AG08395 (cell line): ENCODE measurements around the gene DBX2.
"Not testable (repeated sequence)": the region's sequence is repeated elsewhere in the genome, so short reads cannot be mapped to it uniquely, and the experiment has no call there.

Source experiments
- DNase-seq: peaks from one replicate; pipeline ENCODE4 v3.0.0; 2012; ENCODE audit warnings: mixed read lengths, low spot score

DBX2 gene

DNA sequence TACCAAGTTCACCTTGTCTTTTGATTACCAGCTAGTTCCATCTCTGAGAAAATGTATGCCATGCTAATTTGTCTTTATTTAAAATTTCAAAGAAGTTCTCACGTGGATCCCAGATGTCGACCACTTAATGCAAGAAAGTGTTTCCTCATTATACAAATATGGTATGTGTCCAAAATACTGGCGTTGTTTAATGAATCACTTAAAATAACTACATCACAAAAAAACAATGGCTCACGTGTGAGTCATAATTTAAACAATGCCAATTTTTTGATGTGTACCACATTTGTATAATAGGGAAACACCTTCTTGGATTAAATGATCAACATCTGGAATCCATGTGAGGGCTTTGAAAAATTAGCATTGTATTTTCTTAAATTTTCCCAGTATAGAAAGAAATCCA lies 40.8 kb downstream of the DBX2 start:
- DNase-seq = no peak

DNA sequence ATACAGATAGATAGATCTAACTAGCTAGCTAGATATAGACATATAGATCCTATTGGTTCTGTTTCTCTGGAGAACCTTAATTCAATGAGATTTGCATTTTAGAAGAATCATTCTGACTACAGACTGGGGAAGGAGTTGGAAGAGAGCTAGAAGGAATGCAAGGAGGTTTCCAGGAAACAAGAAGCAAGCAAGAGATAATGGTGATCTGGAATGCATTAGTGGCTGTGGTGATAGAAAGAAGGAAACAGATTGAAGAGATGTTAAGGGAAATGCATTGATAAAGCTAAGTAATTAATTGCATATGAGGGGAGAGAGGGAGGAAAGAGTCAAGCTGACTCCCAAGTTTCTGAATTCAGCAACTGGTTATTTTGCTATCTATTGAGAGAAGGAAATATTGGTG lies 42.7 kb downstream of the DBX2 start:
- DNase-seq = no peak

DNA sequence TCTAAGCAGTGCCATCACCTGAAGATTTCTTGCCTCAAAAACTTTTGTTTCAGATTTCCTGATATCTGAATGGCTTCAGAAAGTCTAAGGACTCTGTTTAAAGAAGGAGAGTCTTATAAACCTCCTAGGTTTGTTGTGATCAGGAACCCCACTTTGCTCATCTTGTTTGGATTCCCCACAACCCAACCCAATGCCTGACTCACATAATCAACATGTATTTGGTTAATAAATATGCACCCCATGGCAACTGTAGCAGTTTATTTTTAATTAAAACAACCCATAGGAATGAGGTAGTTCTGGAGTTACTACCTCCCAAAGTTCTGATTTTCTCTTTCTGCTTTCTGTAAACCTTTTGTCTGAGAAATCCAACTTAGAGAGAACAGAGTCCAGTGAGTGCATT lies 51.5 kb downstream of the DBX2 start:
- no peak for DNase-seq

DNA sequence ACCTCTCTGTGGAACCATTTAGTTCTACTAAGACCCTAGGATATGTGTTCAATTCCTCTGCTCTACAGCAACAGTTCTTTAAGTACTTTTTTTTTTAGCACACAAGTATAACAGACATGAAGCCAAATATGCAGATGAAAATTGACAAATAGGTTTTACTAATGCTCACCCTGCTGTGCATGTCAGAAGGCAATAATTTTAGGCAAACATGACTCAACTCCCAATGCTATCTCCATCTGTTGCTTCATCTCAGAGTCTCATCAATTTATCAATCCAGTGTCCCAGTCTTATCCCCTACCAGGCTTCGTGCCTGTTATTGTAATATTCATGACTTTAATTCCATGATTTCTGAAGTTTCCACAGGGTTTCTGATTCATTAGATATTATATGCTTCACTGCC lies 57.7 kb downstream of the DBX2 start:
- no peak for DNase-seq

DNA sequence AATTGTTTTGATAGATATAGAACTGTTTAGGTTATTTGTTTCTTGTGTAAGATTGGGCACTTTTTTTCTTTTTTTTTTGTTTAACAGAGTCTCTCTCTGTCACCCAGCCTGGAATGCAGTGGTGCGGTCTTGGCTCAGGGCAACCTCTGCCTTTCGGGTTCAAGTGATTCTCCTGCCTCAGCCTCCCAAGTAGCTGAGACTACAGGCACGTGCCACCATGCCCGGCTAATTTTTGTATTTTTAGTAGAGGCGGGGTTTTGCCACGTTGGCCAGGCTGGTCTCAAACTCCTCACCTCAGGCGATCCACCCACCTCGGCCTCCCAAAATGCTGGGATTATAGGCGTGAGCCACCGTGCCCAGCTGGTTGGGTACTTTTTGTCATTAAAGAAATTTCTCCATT lies 66.0 kb downstream of the DBX2 start:
- not testable (repeated sequence) for DNase-seq

DNA sequence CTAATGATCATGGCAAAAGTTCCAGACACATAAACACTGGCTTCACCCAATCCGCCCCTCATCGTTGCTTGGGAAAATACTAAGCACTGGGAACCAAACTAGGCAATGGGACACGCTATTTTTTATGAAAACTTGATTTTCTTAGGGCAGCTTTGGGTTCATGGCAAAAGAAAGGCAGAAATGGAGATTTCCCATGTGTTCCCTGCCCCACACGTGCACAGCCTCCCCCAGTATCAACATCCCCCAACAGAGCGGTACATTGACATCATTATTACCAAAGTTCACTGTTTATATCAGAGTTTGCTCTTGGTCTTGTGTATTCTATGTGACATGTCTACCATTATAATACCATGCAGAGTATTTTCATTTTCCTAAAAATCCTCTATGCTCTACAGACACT lies 71.0 kb downstream of the DBX2 start:
- no peak for DNase-seq

DNA sequence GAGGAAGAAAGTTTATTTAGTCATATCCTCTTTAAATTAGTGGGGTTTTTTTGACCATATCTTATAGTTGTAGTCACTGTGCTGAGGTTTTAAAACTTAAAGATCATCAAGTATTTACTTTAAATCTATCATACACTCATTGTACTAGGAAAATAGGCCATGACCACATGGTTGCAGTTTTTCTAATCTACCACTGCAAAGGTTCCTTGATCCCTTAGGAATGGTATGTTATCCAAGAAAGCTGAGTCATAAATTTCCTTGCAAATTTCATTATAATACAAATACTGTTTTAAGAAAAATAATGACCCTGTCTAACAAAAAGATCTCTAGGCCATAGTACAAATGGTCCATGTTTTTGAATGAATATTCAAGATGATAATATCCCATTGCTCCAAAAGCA lies 74.7 kb downstream of the DBX2 start:
- no peak for DNase-seq

DNA sequence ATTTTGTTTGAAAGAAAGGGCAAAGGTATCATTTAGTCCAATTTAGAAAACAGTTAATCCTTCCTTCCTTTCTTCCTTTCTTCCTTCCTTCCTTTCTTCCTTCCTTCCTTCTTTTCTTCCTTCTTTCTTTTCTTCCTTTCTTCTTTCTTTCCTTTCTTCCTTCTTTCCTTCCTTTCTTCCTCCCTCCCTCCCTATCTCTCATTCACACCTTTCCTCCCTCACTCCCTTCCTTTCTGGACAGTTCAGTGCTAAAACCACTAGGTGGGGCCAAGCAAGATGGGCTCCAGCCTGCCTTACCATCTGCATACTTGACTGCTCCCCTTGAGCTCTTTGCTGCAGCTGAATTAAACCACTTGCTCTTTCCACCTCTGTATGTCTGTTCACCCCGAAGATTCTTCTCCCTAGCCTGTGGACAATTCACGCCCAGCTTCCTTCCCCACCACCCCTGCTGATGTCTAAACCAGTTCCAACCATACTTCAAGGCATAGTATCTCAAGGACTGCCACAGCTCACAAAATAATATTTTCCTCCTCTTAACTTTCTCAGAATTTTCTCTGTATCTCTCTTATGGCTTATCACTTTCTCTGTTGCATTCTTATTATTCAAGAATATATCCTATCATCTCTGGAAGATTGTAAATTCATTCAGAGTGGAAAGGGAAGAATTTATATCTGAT lies 78.0 kb downstream of the DBX2 start:
- DNase-seq = no peak

DNA sequence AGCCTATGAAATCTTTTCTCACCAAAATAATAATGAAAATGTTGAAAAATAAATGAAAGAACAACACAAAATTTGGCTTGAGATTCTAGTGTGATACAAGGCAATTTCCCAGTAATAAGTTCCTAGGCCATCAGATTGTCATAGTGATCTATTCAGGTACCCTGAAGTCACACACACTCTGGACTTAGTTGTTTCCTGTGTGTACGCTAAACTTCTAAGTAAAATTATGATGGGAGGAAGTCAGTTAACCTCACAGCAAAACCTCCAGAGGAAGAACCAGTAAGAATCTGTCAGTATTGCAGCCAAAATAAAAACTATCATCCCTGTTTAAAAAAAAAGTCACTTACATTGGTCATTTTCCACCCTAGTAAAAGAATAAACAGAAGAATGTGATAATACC lies 81.9 kb downstream of the DBX2 start:
- no peak for DNase-seq
